Measurements from ENCODE around the gene FBXO41.

DNA sequence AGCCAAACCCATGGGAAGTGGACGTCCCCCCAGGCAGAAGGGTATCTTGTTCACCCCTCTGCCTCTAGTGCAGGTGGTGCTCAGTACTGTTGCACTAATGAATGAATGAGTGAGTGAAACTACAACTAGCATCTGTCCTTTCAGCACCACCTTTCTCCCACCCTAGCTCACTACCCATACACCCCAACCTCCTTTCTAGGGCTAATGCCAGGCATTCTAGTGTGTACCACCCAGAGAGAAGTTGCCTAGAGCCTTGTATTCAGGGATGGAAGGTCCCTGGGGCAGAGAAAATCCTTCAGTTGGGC is 27.7 kb downstream of the FBXO41 start:
- TF ChIP-seq ISL1 (CRISPR knock-in tag; IDR thresholded peaks at IDR 0.05): no peak
- no peak for TF ChIP-seq SNAI2 (CRISPR knock-in tag; IDR thresholded peaks at IDR 0.05)
- TF ChIP-seq, protein P1, sequence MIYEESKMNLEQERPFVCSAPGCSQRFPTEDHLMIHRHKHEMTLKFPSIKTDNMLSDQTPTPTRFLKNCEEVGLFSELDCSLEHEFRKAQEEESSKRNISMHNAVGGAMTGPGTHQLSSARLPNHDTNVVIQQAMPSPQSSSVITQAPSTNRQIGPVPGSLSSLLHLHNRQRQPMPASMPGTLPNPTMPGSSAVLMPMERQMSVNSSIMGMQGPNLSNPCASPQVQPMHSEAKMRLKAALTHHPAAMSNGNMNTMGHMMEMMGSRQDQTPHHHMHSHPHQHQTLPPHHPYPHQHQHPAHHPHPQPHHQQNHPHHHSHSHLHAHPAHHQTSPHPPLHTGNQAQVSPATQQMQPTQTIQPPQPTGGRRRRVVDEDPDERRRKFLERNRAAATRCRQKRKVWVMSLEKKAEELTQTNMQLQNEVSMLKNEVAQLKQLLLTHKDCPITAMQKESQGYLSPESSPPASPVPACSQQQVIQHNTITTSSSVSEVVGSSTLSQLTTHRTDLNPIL (CRISPR knock-in tag; IDR thresholded peaks at IDR 0.05; ENCODE audit: low read depth): no peak
- TF ChIP-seq, protein P2, sequence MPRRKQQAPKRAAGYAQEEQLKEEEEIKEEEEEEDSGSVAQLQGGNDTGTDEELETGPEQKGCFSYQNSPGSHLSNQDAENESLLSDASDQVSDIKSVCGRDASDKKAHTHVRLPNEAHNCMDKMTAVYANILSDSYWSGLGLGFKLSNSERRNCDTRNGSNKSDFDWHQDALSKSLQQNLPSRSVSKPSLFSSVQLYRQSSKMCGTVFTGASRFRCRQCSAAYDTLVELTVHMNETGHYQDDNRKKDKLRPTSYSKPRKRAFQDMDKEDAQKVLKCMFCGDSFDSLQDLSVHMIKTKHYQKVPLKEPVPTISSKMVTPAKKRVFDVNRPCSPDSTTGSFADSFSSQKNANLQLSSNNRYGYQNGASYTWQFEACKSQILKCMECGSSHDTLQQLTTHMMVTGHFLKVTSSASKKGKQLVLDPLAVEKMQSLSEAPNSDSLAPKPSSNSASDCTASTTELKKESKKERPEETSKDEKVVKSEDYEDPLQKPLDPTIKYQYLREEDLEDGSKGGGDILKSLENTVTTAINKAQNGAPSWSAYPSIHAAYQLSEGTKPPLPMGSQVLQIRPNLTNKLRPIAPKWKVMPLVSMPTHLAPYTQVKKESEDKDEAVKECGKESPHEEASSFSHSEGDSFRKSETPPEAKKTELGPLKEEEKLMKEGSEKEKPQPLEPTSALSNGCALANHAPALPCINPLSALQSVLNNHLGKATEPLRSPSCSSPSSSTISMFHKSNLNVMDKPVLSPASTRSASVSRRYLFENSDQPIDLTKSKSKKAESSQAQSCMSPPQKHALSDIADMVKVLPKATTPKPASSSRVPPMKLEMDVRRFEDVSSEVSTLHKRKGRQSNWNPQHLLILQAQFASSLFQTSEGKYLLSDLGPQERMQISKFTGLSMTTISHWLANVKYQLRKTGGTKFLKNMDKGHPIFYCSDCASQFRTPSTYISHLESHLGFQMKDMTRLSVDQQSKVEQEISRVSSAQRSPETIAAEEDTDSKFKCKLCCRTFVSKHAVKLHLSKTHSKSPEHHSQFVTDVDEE (CRISPR knock-in tag; IDR thresholded peaks at IDR 0.05): no peak
- TF ChIP-seq ARNTL (CRISPR knock-in tag; IDR thresholded peaks at IDR 0.05; ENCODE audit: borderline replicate concordance, low read depth): no peak
- TF ChIP-seq RARB (CRISPR knock-in tag; IDR thresholded peaks at IDR 0.05): no peak
- TF ChIP-seq BACH2 (CRISPR knock-in tag; IDR thresholded peaks at IDR 0.05; ENCODE audit: borderline replicate concordance): no peak
- TF ChIP-seq ZFP30 (CRISPR knock-in tag; IDR thresholded peaks at IDR 0.05): no peak
- no peak for TF ChIP-seq PATZ1 (CRISPR knock-in tag; IDR thresholded peaks at IDR 0.05; ENCODE audit: borderline replicate concordance)
- TF ChIP-seq PPARA (CRISPR knock-in tag; IDR thresholded peaks at IDR 0.05; ENCODE audit: borderline replicate concordance): no peak
- TF ChIP-seq OSR1 (CRISPR knock-in tag; IDR thresholded peaks at IDR 0.05): no peak
